ENCODE results near the gene PGRMC1.

Gene PGRMC1

DNA sequence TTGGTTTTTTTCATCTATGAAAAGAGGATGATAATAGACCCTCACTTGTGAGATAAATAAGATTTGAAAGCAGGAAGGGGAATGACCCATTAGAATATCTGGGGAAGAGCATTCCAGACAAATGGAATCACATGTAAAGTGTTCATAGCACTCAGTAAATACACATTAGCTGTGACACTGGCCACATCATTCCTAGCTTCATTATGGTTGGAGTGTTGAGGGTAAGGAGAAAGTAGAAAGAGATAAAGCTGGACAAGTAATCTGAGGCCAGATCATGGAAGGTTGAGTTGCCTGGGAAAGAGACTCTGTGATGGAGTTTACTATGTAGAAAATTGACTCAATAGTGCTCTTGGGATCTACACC lies 6.9 kb upstream of the PGRMC1 start:
- DNase-seq (ENCODE audit: low read depth, low spot score) = no peak
- POLR2A ChIA-PET = interaction anchor here (1.0 kb wide), 1 partner anchor 9 kb away, joined by 3 read pairs; no protein-coding TSS in a partner anchor
- TF ChIP-seq, protein P1, sequence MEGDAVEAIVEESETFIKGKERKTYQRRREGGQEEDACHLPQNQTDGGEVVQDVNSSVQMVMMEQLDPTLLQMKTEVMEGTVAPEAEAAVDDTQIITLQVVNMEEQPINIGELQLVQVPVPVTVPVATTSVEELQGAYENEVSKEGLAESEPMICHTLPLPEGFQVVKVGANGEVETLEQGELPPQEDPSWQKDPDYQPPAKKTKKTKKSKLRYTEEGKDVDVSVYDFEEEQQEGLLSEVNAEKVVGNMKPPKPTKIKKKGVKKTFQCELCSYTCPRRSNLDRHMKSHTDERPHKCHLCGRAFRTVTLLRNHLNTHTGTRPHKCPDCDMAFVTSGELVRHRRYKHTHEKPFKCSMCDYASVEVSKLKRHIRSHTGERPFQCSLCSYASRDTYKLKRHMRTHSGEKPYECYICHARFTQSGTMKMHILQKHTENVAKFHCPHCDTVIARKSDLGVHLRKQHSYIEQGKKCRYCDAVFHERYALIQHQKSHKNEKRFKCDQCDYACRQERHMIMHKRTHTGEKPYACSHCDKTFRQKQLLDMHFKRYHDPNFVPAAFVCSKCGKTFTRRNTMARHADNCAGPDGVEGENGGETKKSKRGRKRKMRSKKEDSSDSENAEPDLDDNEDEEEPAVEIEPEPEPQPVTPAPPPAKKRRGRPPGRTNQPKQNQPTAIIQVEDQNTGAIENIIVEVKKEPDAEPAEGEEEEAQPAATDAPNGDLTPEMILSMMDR (IDR thresholded peaks at IDR 0.05; ENCODE audit: insufficient read depth, low read length, missing control alignments) = no peak
- CTCF ChIA-PET = interaction anchor here (0.7 to 1.5 kb wide), 2 partner anchors 11 to 14 kb away, joined by 3 to 6 read pairs; no protein-coding TSS in a partner anchor
- H3K4me3 ChIP-seq (ENCODE audit: low read depth, low read length) = no peak overlapping the region

DNA sequence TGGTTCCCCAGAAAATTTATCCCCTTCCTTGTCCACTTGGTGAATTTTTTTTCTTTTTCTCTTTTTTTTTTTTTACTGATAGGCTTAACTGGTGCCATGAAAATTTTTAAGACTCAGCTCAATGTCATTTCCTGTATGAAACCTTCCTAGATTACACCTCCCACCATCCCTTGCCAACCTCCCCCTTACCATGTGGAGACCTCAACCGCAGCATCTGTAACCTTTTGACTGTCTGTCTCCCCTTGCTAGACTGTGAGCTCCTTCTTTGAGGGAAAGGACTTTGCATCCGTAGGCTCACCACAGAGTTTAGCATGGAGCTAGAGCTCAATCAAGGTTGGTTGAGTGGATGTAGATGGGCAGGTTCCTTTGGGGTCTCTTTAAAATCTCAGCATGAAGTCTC lies 5.2 kb upstream of the PGRMC1 start:
- ChIA-PET CTCF (no interaction called here), POLR2A (no interaction called here)
- H3K4me3 ChIP-seq (ENCODE audit: low read depth, low read length) = no peak overlapping the region
- TF ChIP-seq, protein P1 (IDR thresholded peaks at IDR 0.05; ENCODE audit: insufficient read depth, low read length, missing control alignments) = no peak
- DNase-seq (ENCODE audit: low read depth, low spot score) = no peak

DNA sequence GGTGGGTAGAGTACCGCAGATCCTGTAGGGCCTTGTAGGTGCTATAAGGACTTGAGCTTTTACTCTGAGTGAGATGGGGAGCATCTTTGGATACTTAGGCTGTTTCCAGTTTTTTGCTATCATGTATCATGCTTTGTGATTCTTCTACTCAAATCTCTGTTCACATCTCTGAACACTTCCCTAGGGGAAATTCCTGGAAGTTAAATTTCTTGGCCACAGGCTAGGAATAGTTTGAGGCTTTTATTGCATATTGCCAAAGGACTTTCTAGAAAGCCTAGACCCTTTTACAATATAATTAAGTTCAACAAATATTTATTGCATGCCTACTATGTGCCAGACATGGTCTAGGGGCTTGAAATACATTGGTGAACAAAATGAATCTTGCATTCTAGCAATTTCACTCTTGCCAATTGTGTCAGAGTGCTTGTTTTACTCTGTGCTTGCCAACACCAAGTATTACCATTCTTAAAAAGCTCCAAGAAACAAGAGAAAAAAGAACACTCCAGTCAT lies 4.1 kb upstream of the PGRMC1 start:
- POLR2A ChIA-PET = no interaction called here
- CTCF ChIA-PET = no interaction called here
- DNase-seq (ENCODE audit: low read depth, low spot score) = no peak
- TF ChIP-seq, protein P1 (IDR thresholded peaks at IDR 0.05; ENCODE audit: insufficient read depth, low read length, missing control alignments) = no peak
- no peak overlapping the region for H3K4me3 ChIP-seq (ENCODE audit: low read depth, low read length)

DNA sequence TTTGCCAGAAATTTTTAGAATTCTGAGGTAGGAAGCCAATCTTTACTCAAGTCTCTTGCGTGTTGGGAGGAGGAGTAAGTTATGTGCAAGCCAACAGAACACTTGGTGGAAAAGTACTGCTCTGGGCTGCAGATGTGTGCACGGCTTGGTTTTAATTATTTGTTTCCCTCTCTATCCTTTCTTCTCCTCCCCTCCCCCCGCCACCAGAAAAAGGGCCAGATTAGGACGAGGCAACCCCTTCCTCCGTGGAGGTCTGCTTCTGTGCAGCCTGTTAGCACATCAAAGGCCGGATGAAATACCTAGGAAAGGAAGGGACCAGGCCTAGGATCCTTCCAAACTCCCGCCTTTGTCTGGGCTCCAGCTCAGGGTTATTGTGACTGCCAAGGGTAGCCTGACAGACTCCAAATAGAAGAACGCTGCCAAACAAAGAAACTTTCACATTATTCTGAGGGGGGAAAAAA lies 1.0 kb upstream of the PGRMC1 start:
- TF ChIP-seq, protein P1 (IDR thresholded peaks at IDR 0.05; ENCODE audit: insufficient read depth, low read length, missing control alignments) = no peak
- no peak overlapping the region for H3K4me3 ChIP-seq (ENCODE audit: low read depth, low read length)
- ChIA-PET POLR2A (no interaction called here), CTCF (no interaction called here)
- no peak for DNase-seq (ENCODE audit: low read depth, low spot score)

DNA sequence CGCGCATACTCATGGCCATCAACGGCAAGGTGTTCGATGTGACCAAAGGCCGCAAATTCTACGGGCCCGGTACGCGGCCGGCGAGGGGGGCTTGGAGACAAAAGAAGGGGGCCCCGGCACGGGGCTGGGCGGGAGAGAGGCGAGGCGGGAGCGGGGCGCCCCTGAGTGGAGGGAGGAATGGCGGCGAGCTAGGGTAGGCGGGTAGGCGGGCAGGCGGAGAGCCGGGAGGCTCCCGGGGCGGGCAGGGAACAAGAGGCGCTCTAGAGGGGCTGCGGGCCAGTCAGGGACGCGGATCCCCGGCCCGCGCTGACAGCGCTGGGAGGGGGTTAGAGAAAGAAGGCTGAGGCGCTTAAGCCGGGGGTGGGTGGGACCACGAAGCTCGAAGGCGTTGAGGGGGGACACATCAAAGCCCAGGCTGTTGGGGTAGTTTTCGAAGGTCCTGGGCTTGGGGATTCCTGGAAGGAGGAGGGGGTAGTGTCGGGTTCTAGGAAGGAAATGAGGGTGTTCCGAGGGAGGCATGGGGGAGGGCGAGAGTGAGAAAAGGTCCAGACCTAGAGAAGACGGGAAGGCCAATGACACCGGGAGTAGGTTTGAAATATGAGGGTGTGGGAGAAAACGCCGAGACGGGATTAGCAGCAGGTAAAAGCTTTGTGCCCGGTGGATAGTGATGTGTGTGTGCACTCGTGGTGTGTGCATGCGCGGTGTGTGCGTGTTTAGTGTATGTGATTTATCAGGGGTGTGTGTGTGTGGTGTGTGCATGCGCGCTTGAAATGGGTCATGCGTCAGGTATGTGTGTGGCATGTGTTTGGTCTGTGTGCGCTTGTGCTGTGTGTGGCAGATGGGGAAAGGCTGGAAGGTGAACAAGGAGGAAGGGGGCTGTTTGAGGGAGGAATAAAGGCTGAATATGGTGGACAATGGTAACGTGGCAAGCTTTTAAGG lies 807 bp downstream of the PGRMC1 start:
- peak; percentile 12 for DNase-seq (ENCODE audit: low read depth, low spot score)
- ChIA-PET POLR2A (interaction anchor here (0.7 kb wide), 1 partner anchor 12 kb away, joined by 3 read pairs; no protein-coding TSS in a partner anchor), CTCF (no interaction called here)
- TF ChIP-seq, protein P1 (IDR thresholded peaks at IDR 0.05; ENCODE audit: insufficient read depth, low read length, missing control alignments) = no peak
- H3K4me3 ChIP-seq (ENCODE audit: low read depth, low read length) = peak overlapping the region; percentile 72

DNA sequence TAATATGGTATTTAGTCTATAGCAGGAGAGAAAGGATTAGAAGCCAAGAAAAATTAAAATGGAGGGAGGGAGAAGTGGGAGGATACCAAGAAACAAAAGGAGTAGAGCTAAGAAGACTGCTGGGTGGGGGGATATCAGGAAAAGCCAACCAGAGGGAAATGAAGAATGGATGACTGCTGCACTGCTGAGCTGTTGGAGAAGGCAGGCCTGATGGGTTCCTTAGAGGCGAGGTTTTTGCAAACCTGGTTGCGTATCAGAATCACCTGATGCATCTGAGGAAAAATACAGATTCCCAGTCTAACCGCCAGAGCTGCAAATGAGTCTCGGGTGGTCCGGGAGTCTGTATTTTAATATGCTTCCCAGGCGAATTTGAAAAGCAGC lies 1.5 kb downstream of the PGRMC1 start:
- CTCF ChIA-PET = no interaction called here
- POLR2A ChIA-PET = interaction anchor here (1.5 kb wide), 1 partner anchor 8 kb away, joined by 3 read pairs; no protein-coding TSS in a partner anchor
- TF ChIP-seq, protein P1 (IDR thresholded peaks at IDR 0.05; ENCODE audit: insufficient read depth, low read length, missing control alignments) = no peak
- DNase-seq (ENCODE audit: low read depth, low spot score) = no peak
- H3K4me3 ChIP-seq (ENCODE audit: low read depth, low read length) = peak overlapping the region; percentile 72
